IPS-NIHi7 (cell line): ENCODE data around the gene CDK17.
"Not testable (repeated sequence)": the region's sequence is repeated elsewhere in the genome, so short reads cannot be mapped to it uniquely, and the experiment has no call there.

Source experiments
- DNase-seq: peaks from one replicate; pipeline ENCODE4 v3.0.0; 2012; ENCODE audit warnings: mixed read lengths; ENCODE audit errors: extremely low spot score

CDK17 gene

GRCh38 chr12:96354326-96354725 is 45.9 kb downstream of the CDK17 start:
- DNase-seq: no peak

DNA sequence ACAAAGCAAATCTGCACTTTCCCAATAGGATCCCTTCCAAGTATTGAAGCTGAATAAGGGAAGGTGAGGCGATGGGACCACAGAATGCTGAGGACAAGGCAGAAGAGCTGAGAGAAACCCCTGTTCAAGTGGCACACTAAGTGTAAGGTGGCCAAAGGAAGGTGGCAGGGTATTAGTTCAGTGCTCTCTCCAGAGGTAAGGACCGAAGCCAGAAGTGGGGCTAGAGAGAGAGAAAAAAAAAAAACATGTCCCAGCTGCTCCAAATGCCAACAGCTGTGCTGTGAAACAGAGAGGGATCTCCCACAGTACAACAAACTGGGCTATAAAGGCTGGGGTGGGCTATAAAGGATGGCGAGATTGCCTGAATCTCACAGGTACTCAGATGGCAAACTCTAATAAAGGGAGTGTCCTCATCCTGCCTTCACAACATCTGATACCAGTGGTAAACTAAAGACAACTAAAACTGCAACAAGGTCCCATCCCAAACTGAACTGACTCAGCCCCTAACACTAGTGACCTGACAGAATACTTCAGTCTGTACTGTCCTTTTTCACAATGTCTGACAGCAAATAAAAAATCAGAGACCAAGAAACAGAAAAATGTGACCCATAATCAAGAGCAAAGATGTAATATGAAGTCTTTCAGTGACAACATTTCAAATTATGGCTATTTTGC is 47.9 kb downstream of the CDK17 start:
- no peak for DNase-seq

GRCh38 chr12:96350982-96351381 is 49.3 kb downstream of the CDK17 start:
- no peak for DNase-seq

DNA sequence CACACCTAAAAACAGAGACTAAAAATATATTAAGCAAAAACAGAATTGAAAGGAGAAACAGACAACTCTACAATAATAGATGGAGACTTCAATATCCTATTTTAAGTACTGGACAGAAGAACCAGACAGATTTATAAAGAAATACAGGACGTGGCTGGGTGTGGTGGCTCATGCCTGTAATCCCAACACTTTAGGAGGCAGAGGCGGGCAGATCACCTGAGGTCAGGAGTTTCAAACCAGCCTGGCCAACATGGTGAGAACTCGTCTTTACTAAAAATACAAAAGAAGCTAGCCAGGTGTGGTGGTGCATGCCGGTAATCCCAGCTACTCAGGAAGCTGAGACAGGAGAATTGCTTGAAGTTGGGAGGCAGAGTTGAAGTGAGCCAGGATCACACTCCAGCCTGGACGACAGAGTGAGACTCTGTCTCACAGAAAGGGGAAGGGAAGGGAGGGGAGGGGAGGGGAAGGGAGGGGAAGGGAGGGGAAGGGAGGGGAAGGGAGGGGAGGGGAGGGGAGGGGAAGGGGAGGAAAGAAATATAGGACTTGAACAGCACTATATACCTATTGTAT is 53.0 kb downstream of the CDK17 start:
- no peak for DNase-seq

GRCh38 chr12:96346716-96347115 is 53.5 kb downstream of the CDK17 start:
- not testable (repeated sequence) for DNase-seq

- no peak for DNase-seq
Observed at GRCh38 chr12:96344124-96344695, 56.0 kb downstream of the CDK17 start.

DNA sequence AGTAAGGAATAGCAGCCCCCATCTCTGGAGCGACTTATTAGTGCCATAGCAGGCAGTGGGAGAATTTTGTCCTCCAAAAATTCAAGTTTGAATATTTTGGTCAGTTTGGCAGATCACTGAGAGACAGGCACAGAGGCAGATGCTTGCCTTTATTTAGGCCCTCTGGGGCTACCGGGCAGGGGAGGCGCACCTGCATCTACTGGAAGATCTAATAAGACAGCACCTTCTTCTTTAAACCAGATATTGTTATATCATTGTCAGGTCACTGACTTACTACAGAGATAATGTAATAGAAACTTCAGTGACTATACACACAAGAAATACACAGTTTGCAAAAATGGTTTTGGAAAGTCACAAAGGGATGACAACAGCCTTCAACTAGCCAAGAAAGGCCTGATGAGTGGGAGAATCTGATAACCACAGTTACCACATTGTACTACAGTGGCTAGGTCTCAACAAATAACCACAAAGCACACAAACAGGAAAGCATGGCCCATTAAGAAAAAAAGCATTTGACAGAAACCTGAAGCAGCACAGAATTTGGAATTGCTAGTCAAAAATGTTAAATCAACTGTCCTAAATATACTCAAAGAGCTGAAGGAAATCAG is 56.8 kb downstream of the CDK17 start:
- no peak for DNase-seq

DNA sequence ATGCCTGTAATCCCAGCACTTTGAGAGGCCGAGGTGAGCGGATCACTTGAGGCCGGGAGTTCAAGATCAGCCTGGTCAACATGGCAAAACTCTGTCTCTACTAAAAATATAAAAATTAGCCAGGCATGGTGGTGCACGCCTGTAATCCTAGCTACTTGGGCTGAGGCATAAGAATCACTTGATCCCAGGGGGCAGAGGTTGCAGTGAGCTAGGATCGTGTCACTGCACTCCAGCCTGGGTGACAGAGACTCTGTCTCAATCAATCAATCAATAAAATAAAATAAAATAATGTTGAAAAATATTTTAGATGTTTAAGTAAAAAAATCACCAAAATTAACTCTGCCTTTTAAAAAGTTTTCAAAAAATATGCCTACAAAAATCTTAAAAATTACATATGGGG is 60.6 kb downstream of the CDK17 start:
- DNase-seq: not testable (repeated sequence)

GRCh38 chr12:96338852-96339471 is 61.3 kb downstream of the CDK17 start:
- no peak for DNase-seq

DNA sequence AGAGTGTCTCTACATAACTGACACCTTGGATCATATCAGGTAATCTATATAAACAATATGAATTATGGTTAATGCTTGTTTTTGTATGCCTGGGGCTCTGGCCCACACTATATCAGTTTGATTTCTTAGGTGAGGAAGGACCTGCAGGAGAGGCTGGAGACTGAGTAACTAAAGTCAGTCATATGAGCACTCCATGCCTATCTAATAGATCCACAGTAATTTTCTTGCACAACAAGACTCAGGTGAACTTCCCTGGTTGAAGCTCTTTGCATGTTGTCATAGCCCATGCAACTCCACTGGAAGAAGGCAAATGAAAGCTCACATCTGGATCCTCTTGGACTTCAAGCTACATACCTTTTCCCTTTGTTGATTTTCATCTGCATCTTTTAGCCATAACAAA is 62.3 kb downstream of the CDK17 start:
- no peak for DNase-seq

DNA sequence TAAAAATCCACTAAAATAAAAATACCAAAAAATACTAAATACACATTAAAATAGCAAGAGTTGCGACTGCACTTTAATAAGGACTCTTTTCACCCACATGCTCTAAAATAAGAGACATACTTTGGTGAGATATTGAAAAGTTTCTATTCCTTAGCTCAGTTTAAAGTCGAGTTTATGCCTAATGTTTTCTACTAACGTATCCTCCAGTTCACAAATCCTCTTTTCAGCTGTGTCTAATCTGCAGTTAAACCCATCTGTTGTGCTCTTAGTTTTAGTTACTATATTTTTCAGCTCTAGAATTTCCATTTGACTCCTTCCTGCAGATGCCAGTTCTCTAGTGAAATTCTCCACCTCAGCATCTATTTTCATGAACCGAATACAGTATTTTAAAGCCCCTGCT is 63.8 kb downstream of the CDK17 start:
- DNase-seq: no peak

GRCh38 chr12:96335270-96335669 is 65.0 kb downstream of the CDK17 start:
- no peak for DNase-seq

- DNase-seq: no peak
Observed at GRCh38 chr12:96334502-96334901, 65.7 kb downstream of the CDK17 start.

DNA sequence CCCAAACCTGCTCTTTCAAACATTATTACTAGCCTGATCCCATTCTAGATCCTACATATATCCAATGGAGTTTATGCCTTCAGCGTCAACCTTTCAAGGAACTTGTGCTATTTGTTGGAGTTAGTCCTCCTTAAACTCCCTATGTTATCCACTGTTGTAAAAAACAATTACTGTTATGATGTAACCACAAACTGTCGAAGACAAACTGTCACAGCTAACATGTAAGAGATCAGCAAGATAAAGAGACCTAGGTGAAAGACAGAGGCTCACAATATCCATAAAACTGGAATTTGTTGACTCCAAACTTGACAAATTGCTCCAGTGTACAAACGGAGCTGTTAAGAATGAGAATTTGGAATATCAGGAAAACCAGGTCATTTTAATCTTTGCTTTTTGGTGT is 70.7 kb downstream of the CDK17 start:
- DNase-seq: no peak

GRCh38 chr12:96329018-96329417 is 71.2 kb downstream of the CDK17 start:
- DNase-seq: no peak

GRCh38 chr12:96327889-96328288 is 72.3 kb downstream of the CDK17 start:
- no peak for DNase-seq

DNA sequence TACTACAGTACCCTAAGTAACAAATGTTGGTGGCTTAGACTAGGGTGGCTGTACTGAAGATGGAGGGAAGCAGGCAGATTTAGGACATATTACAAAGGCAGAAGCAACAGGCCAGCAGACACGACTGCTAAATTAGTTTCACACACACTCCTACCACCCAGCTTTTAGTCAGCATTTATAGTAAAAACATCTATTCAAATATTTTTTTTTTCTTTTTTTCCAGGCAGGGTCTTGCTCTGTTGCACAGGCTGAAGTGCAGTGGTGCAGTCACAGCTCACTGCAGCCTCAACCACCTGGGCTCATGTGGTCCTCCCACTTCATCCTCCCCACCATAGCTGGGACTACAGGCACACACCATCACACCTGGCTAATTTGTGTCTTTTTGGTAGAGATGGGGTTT is 72.9 kb downstream of the CDK17 start:
- no peak for DNase-seq

DNA sequence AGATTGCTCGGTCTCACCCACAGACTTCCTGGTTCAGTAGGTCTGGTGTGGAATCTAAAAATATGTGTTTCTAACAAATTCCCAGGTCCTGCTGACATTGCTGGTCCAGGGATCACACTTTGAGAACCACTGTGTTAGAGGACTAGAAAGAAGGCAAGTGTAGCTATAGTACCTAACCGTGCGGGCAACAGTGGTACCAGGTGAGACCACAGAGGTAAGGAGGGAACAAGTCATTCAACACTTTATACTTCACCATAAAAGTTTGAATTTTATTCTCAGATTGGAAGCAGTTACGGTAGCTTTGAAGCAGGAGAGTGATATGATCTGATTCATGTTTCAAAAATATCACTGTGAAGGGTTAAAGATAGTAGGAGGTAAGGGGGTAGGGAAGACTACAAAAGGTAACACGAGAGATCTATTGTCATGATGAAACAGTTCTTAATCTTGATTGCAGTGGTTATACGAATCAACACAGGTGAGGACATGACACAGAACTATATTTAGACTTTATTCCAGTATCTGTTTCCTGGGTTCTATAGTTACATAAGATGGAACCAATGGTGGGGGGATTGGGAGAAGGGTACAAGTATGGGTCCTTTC is 73.5 kb downstream of the CDK17 start:
- DNase-seq: no peak

GRCh38 chr12:96323906-96324305 is 76.3 kb downstream of the CDK17 start:
- no peak for DNase-seq

GRCh38 chr12:96322720-96323119 is 77.5 kb downstream of the CDK17 start:
- no peak for DNase-seq

GRCh38 chr12:96321941-96322340 is 78.3 kb downstream of the CDK17 start:
- DNase-seq: no peak

GRCh38 chr12:96317801-96318200 is 82.4 kb downstream of the CDK17 start:
- not testable (repeated sequence) for DNase-seq
